ENCODE measurements around the gene RTN4RL2.

RTN4RL2 gene

GRCh38 chr11:57462597-57462996 lies 2.3 kb downstream of the RTN4RL2 start:
- no peak for DNase-seq (ENCODE audit: low read depth)

- no peak for DNase-seq (ENCODE audit: low read depth)
Observed at GRCh38 chr11:57463671-57464538, 3.6 kb downstream of the RTN4RL2 start.

GRCh38 chr11:57464539-57465181 lies 4.3 kb downstream of the RTN4RL2 start:
- no peak for DNase-seq (ENCODE audit: low read depth)

- no peak for DNase-seq (ENCODE audit: low read depth)
Observed at GRCh38 chr11:57466680-57467079, 6.4 kb downstream of the RTN4RL2 start.

DNA sequence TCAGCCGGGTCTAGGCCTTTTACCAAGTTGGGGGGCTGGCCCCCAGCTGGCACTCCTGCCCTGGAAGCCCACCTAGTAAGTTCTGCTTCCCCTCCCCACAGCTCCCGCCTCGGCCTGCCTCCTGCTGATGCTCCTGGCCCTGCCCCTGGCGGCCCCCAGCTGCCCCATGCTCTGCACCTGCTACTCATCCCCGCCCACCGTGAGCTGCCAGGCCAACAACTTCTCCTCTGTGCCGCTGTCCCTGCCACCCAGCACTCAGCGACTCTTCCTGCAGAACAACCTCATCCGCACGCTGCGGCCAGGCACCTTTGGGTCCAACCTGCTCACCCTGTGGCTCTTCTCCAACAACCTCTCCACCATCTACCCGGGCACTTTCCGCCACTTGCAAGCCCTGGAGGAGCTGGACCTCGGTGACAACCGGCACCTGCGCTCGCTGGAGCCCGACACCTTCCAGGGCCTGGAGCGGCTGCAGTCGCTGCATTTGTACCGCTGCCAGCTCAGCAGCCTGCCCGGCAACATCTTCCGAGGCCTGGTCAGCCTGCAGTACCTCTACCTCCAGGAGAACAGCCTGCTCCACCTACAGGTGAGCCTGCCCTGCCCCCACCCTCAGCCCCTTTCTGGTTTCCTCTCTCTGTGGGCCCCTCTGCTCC lies 7.3 kb downstream of the RTN4RL2 start:
- no peak for DNase-seq (ENCODE audit: low read depth)

- no peak for DNase-seq (ENCODE audit: low read depth)
Observed at GRCh38 chr11:57468276-57468675, 7.9 kb downstream of the RTN4RL2 start.

GRCh38 chr11:57469268-57469667 lies 8.9 kb downstream of the RTN4RL2 start:
- DNase-seq (ENCODE audit: low read depth): no peak

DNA sequence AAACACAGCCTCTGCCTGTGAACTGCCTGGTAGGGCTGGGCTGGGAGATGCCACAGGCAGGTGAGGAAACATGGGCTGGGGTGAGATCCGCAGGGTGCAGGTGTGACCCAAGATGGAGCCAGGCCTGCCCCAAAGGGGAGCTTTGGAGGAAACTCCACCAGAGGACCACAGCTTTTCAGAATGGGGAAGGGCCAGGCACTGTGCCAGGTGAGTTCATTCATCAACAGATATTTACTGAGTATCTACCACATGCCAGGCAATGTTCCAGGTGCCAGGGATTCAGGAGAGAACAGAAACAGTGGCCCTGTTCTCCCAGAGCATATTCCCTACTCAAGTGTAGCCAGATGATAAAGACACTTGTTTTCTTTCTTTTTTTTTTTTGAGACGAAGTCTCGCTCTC lies 11.2 kb downstream of the RTN4RL2 start:
- no peak for DNase-seq (ENCODE audit: low read depth)

GRCh38 chr11:57473285-57473841 lies 13.0 kb downstream of the RTN4RL2 start:
- no peak for DNase-seq (ENCODE audit: low read depth)

- no peak for DNase-seq (ENCODE audit: low read depth)
Observed at GRCh38 chr11:57474017-57474802, 13.9 kb downstream of the RTN4RL2 start.

GRCh38 chr11:57474803-57475115 lies 14.4 kb downstream of the RTN4RL2 start:
- no peak for DNase-seq (ENCODE audit: low read depth)

GRCh38 chr11:57475191-57475590 lies 14.9 kb downstream of the RTN4RL2 start:
- DNase-seq (ENCODE audit: low read depth): no peak

GRCh38 chr11:57475671-57476046 lies 15.3 kb downstream of the RTN4RL2 start:
- DNase-seq (ENCODE audit: low read depth): no peak

- DNase-seq (ENCODE audit: low read depth): no peak
Observed at GRCh38 chr11:57476047-57476756, 15.9 kb downstream of the RTN4RL2 start.

DNA sequence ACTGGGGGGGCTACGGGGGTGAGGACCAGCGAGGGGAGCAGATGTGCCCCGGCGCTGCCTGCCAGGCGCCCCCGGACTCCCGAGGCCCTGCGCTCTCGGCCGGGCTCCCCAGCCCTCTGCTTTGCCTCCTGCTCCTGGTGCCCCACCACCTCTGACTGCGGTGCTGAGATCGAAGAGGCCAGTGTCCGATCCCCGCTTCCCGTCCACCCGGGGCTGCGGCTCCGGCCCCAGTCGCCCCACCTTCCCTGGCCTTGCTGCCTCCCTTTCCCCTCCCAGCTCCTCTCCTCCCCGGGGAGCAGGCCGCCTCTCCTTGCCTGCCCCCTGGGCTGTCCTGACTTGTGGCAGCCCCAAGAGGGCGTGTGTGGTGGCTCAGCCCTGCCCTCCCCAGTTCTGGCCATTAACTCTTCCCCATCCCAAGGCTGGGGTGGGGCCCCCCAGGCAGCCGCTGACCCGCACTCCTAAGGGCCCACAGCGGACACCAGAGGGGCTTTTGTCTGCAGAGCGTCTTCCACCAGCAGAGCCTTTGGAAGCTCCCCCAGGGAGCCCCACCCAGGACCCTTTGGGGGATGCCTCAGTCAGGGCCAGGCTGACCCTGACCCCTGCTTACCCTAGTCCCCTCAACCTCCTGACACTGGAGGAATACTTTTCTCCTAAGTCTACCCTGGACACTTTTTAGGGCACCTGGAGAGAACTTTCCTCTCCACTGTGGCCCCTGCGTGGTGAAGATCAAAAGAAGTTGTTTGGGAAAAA lies 16.6 kb downstream of the RTN4RL2 start:
- DNase-seq (ENCODE audit: low read depth): peak; percentile 28

- no peak for DNase-seq (ENCODE audit: low read depth)
Observed at GRCh38 chr11:57477507-57478189, 17.3 kb downstream of the RTN4RL2 start.

DNA sequence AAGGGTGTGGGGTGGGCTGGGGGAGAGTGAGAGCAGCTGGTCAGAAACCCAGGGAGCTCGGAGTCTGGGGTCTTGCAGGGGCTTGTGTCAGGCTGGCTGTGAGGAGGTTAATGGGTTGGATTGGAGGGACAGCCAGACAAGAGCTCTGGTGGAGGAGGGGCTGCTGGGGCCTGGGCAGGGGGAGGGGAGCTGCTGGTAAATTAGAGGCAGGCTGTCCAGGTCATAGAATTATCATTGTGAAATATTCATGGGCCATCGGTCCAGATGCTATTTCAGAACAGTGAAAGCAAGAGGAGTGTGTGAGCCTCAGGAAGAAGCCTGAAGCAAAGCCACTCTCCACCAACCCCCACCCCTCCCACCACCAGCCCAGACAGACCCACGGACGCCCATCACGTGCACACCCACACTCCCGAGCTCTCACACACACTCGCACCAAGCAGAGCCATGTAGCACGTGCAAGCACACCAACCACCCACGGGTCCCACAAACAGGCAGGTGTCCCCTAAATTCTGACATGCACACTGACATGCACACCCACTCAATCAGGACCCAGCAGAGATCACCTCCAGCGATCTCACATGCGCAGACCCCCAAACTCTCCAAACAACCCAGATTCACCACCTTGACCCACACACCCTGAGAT lies 18.8 kb downstream of the RTN4RL2 start:
- no peak for DNase-seq (ENCODE audit: low read depth)

- DNase-seq (ENCODE audit: low read depth): no peak
Observed at GRCh38 chr11:57479911-57480310, 19.6 kb downstream of the RTN4RL2 start.

DNA sequence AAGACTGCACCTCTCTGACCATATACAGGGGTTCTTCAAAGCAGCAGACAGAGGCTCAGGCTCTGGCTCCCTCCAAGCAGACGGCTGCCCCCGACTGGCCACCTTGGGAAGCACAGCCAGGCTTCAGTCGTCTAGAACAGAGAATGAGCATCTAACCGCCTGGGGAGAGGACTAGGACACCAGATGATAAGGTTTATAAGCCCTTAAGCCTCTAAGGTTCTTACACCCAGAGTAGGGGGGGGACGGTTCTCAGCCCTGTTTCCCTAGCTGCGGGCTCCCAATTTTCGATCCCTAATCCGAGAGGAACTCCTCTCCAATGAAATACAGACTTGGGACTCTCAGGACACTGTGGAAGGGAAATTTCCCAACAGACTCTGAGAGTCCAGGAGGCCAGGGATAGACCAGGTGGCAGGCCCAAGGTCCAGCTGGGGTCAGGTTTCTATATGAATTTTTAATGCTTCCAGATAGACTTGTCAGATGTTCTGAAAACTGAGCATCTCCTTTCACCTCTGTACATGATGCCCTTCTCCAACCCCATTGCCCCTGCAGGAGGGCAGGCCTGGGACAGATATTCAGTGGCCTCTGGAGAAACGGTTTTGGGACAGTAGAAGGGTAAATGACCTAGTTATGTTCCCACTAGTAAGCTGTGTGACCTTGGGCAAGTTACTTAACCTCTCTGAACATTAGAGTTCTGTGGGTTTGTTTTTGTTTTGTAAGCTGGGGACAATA lies 20.2 kb downstream of the RTN4RL2 start:
- DNase-seq (ENCODE audit: low read depth): peak; percentile 26
